Keratinocyte (primary cell): Measurements from ENCODE around the gene LATS2. TPM values are rescaled to one million over a fixed set of nuclear protein-coding genes. Genes with fewer than 3 reads are reported as not detected.

Source experiments
- DNase-seq: peaks from one replicate; pipeline ENCODE4 v3.0.0-alpha.2; 2011; ENCODE audit warnings: low read depth, missing footprints, low spot score
- FAIRE-seq: peaks from 2 replicates; lab custom pipeline; 2011; peaks lifted over from hg19 to GRCh38; lab: Jason Lieb, UNC
- H2AFZ ChIP-seq: 2 replicates; pipeline ENCODE4 v1.6.0; 2012; ENCODE audit warnings: low read length, control low read depth, inconsistent platforms; ENCODE audit not compliant: control insufficient read depth
- H3K27ac ChIP-seq: 2 replicates; pipeline ENCODE4 v1.5.1; 2011; ENCODE audit warnings: low read length; ENCODE audit not compliant: control insufficient read depth, insufficient read depth
- H3K27me3 ChIP-seq: 3 replicates; pipeline ENCODE4 v1.6.0; 2011; ENCODE audit warnings: low read length; ENCODE audit not compliant: control insufficient read depth, insufficient read depth; ENCODE audit errors: extremely low read depth
- H3K36me3 ChIP-seq, 2 experiments: 2 replicates in 1 of 2; 3 replicates in 1 of 2; pipeline ENCODE4 v1.5.1; 2011; ENCODE audit warnings: low read length in 2 of 2, mild to moderate bottlenecking in 1 of 2; ENCODE audit not compliant: control insufficient read depth in 2 of 2, insufficient read depth in 2 of 2; ENCODE audit errors: extremely low read depth in 1 of 2
- H3K4me1 ChIP-seq: 3 replicates; pipeline ENCODE4 v1.5.1; 2011; ENCODE audit warnings: low read length; ENCODE audit not compliant: control insufficient read depth, insufficient read depth; ENCODE audit errors: extremely low read depth
- H3K4me2 ChIP-seq: 3 replicates; pipeline ENCODE4 v1.6.0; 2011; ENCODE audit warnings: low read depth, low read length; ENCODE audit not compliant: control insufficient read depth, insufficient read depth; ENCODE audit errors: extremely low read depth
- H3K4me3 ChIP-seq, 3 experiments: fragments of 200-600 bp in 1 of 3; sonication (generic) in 1 of 3; 2 replicates in 2 of 3; 3 replicates in 1 of 3; pipeline ENCODE4 v1.5.1; 2011 to 2016; ENCODE audit warnings: low read length in 3 of 3, mild to moderate bottlenecking in 3 of 3, control low read depth in 2 of 3, inconsistent platforms in 1 of 3, low read depth in 1 of 3, mixed read lengths in 1 of 3, mixed run types in 1 of 3, moderate library complexity in 1 of 3; ENCODE audit not compliant: control insufficient read depth in 2 of 3, insufficient read depth in 2 of 3; ENCODE audit errors: extremely low read depth in 1 of 3
- H3K79me2 ChIP-seq: 2 replicates; pipeline ENCODE4 v1.6.0; 2012; ENCODE audit warnings: low read length; ENCODE audit not compliant: control insufficient read depth, insufficient read depth
- H3K9ac ChIP-seq: 3 replicates; pipeline ENCODE4 v1.6.0; 2011; ENCODE audit warnings: low read length; ENCODE audit not compliant: control insufficient read depth, insufficient read depth; ENCODE audit errors: extremely low read depth
- H3K9me1 ChIP-seq: 3 replicates; pipeline ENCODE4 v1.6.0; 2011; ENCODE audit warnings: low read length; ENCODE audit not compliant: control insufficient read depth, insufficient read depth; ENCODE audit errors: extremely low read depth
- H3K9me3 ChIP-seq: 2 replicates; pipeline ENCODE4 v1.5.1; 2012; ENCODE audit warnings: low read depth, low read length; ENCODE audit not compliant: control insufficient read depth
- H4K20me1 ChIP-seq: 3 replicates; pipeline ENCODE4 v1.6.0; 2011; ENCODE audit warnings: low read length; ENCODE audit not compliant: control insufficient read depth, insufficient read depth; ENCODE audit errors: extremely low read depth
- EZH2 ChIP-seq: IDR thresholded peaks from one replicate; pipeline ENCODE4 v1.6.1; 2012; ENCODE audit warnings: inconsistent platforms, mild to moderate bottlenecking, low read length, moderate library complexity
- dilution Hi-C: fragments of 300-500 bp; cut with MboI; formaldehyde crosslinking; loops from one replicate; pipeline ENCODE4 v1.7.0; 2020; ENCODE audit warnings: low sequenced_read_pairs; ENCODE audit not compliant: extremely low pct_ligation_motif_present
- polyA plus RNA-seq, 5 experiments: library from polyadenylated mRNA; depleted of rRNA in 3 of 5; stranded (reverse) in 3 of 5; stranded (forward) in 1 of 5; unstranded in 1 of 5; fragments of >200 nt; gene quantifications; 1 replicate in 1 of 5; 2 replicates in 3 of 5; 3 replicates in 1 of 5; pipeline versions ENCODE4 v1.2.1 to v1.2.3, GENCODE V29; 2011 to 2012; ENCODE audit warnings: missing spikeins in 2 of 5, low read depth in 1 of 5, low replicate concordance in 1 of 5
- TF ChIP-seq, protein P1 (sequence below), 3 experiments: IDR thresholded peaks in 1 of 3; conservative IDR thresholded peaks in 1 of 3; optimal IDR thresholded peaks in 1 of 3; 2 replicates in 2 of 3; 3 replicates in 1 of 3; pipeline versions ENCODE3 to v1.5.1; 2011; ENCODE audit warnings: low read length in 3 of 3, mild to moderate bottlenecking in 3 of 3, moderate library complexity in 2 of 3, control low read depth in 1 of 3, inconsistent platforms in 1 of 3; ENCODE audit not compliant: insufficient read depth in 2 of 3; ENCODE audit errors: extremely low read depth in 1 of 3

LATS2 gene
- polyA plus RNA-seq, 1 donor (not counting 4 experiments of a cell fraction or from before 2014, with no cell fraction given) = 6.7 TPM

DNA sequence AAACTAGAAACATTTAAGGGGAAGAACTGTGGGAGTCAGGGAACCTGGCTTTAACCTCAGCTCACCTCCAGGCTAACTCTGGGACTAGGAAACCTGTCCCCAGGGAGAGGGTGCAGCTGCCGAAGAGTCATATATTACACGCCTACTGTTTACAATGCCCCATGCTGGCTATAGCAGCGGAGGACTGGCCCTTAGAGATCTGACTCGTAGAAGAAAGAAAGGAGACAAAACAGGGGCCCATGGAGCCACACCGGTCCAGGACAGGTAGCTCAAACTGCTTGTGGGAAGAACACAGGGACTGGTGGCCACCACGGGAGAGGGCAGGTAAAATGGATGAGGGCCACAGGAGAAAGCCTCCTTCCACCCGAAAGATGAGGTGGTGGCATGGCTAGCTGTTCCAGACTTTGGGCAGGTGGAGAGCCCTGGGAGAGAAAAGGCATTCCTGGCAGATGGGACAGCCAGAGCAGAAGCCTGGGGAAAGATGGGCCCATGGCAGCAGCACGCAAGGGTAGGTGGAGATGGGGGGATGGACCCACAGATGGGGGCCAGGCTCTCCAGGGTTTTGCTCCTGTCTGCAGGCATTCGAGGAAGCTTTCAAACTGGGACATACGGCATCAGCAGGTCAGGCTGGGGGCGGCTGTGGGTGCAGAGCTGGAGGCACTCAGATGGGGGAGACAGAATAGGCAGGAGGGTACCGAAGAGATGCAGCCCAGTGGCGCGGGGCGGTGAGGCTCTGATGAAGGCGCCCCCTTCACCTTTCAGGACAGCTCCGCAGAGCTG is 69.5 kb downstream of the LATS2 start:
- DNase-seq = no peak
- H3K9me3 ChIP-seq = no peaks in the 10 kb centered on the region
- no peak overlapping the region for H3K9ac ChIP-seq
- peaks cover 10% of the 10 kb centered on the region for H4K20me1 ChIP-seq
- H3K4me2 ChIP-seq = no peak overlapping the region
- no peak overlapping the region for H3K4me3 ChIP-seq
- FAIRE-seq = no peak
- H3K36me3 ChIP-seq = peaks cover 17 to 18% of the 10 kb centered on the region in 2 experiments
- peaks cover 6% of the 10 kb centered on the region for H3K4me1 ChIP-seq
- H3K27ac ChIP-seq = no peak overlapping the region
- H2AFZ ChIP-seq = no peak overlapping the region
- TF ChIP-seq EZH2 = no peak
- TF ChIP-seq, protein P1, sequence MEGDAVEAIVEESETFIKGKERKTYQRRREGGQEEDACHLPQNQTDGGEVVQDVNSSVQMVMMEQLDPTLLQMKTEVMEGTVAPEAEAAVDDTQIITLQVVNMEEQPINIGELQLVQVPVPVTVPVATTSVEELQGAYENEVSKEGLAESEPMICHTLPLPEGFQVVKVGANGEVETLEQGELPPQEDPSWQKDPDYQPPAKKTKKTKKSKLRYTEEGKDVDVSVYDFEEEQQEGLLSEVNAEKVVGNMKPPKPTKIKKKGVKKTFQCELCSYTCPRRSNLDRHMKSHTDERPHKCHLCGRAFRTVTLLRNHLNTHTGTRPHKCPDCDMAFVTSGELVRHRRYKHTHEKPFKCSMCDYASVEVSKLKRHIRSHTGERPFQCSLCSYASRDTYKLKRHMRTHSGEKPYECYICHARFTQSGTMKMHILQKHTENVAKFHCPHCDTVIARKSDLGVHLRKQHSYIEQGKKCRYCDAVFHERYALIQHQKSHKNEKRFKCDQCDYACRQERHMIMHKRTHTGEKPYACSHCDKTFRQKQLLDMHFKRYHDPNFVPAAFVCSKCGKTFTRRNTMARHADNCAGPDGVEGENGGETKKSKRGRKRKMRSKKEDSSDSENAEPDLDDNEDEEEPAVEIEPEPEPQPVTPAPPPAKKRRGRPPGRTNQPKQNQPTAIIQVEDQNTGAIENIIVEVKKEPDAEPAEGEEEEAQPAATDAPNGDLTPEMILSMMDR (optimal IDR thresholded peaks at IDR 0.05 in 1 of 3, IDR thresholded peaks at IDR 0.05 in 1 of 3, conservative IDR thresholded peaks at IDR 0.05 in 1 of 3; ENCODE audit: extremely low read depth in 1 of 3, insufficient read depth in 2 of 3, low read length in 3 of 3) = no peak
- H3K79me2 ChIP-seq = peaks cover 28% of the 10 kb centered on the region
- no peaks in the 10 kb centered on the region for H3K27me3 ChIP-seq
- dilution Hi-C loops = no loop called here
- no peaks in the 10 kb centered on the region for H3K9me1 ChIP-seq

GRCh38 chr13:20990910-20991525 is 70.4 kb downstream of the LATS2 start:
- H3K27ac ChIP-seq = no peak overlapping the region
- no peak overlapping the region for H3K9ac ChIP-seq
- peaks cover 32% of the 10 kb centered on the region for H3K79me2 ChIP-seq
- no peaks in the 10 kb centered on the region for H3K9me1 ChIP-seq
- dilution Hi-C loops = no loop called here
- no peak for FAIRE-seq
- TF ChIP-seq EZH2 = no peak
- TF ChIP-seq, protein P1 (optimal IDR thresholded peaks at IDR 0.05 in 1 of 3, IDR thresholded peaks at IDR 0.05 in 1 of 3, conservative IDR thresholded peaks at IDR 0.05 in 1 of 3; ENCODE audit: extremely low read depth in 1 of 3, insufficient read depth in 2 of 3, low read length in 3 of 3) = peak in 1 of 3 experiments; percentile 0
- H3K4me3 ChIP-seq = no peak overlapping the region
- H3K9me3 ChIP-seq = no peaks in the 10 kb centered on the region
- peaks cover 8% of the 10 kb centered on the region for H4K20me1 ChIP-seq
- no peak for DNase-seq
- H3K36me3 ChIP-seq = peaks cover 16 to 19% of the 10 kb centered on the region in 2 experiments
- H3K4me1 ChIP-seq = peaks cover 6% of the 10 kb centered on the region
- H2AFZ ChIP-seq = no peak overlapping the region
- no peak overlapping the region for H3K4me2 ChIP-seq
- no peaks in the 10 kb centered on the region for H3K27me3 ChIP-seq
